ENCODE measurements around the gene AKAP6. TPM values are rescaled to one million over a fixed set of nuclear protein-coding genes. Genes with fewer than 3 reads are reported as not detected.

AKAP6 gene
- total and polyA plus RNA-seq, 2 experiments from 2014 or later, result 0.38 to 0.42 TPM

DNA sequence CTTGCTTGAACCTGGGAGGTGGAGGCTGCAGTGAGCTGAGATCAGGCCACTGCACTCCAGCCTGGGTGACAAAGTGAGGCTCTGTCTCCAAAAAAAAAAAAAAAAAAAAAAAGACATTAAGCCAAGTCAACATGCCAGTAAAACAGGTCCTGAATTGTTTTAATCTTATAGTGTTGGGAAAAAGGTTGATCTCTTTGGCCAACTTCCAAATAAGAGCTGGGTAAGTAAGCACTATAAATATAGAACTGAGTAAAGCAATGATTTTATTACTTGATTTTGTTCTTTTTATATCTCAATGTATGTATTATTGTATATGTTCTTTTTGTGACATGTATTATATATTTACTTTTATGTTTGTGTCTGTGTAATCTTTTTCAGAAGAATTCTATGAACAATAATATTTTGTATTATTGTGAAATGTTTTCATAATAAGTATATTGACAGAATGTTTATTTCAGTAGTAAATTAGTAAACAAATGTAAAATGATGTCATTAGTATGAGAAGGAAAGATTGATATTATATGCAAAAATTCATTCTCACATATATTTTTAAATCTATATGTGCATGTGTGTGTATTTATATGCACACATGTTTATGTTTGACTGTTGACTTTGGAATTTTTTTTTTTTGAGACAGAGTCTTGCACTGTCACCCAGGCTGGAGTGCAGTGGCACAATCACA is 9.6 kb upstream of the AKAP6 start:
- Histone ChIP-seq H3K4me2 (no peak overlapping the region), H3K79me2 (replicated peaks; ENCODE audit: insufficient read depth) (no peaks in the 10 kb centered on the region), H3K4me1 (ENCODE audit: insufficient read depth) (no peaks in the 10 kb centered on the region), H3K9me2 (ENCODE audit: insufficient read depth) (0 out of 2 replicates have a peak, but pooled peaks cover 3% of the 10 kb centered on the region), H3K27me3 (ENCODE audit: insufficient read depth) (no peaks in the 10 kb centered on the region), H2AFZ (no peak overlapping the region), H3K27ac (ENCODE audit: low read depth) (no peak overlapping the region), H3K4me3 (no peak overlapping the region), H3F3A (replicated peaks; ENCODE audit: low read depth) (no peaks in the 10 kb centered on the region), H4K20me1 (replicated peaks; ENCODE audit: insufficient read depth) (no peaks in the 10 kb centered on the region), H3K36me3 (ENCODE audit: insufficient read depth) (no peaks in the 10 kb centered on the region)
- Mint-ChIP-seq H3K4me1 (no peaks in the 10 kb centered on the region), H3K36me3 (ENCODE audit: low read depth) (no peaks in the 10 kb centered on the region), H3K27me3 (ENCODE audit: insufficient read depth, low read depth, poor library complexity) (peaks cover 3% of the 10 kb centered on the region), H3K4me3 (no peak overlapping the region), H3K9me3 (no peaks in the 10 kb centered on the region), H3K27ac (no peak overlapping the region)
- ATAC-seq (no peak), DNase-seq (ENCODE audit: low spot score) (no peak)
- TF ChIP-seq ZNF114 (CRISPR knock-in tag; IDR thresholded peaks at IDR 0.05) (no peak), NANOG (IDR thresholded peaks at IDR 0.05; ENCODE audit: borderline replicate concordance) (no peak), CREB1 (CRISPR knock-in tag; IDR thresholded peaks at IDR 0.05; ENCODE audit: low read depth) (no peak), JUNB (IDR thresholded peaks at IDR 0.05; ENCODE audit: unreplicated experiment) (no peak), STAT1 (IDR thresholded peaks at IDR 0.05; ENCODE audit: unreplicated experiment) (no peak), POLR2AphosphoS5 (IDR thresholded peaks at IDR 0.05; ENCODE audit: low read depth) (no peak), EZH2phosphoT487 (IDR thresholded peaks at IDR 0.05; ENCODE audit: unreplicated experiment) (no peak), EZH2 (IDR thresholded peaks at IDR 0.05; ENCODE audit: low read depth, unreplicated experiment) (no peak), ZNF331 (CRISPR knock-in tag; IDR thresholded peaks at IDR 0.05; ENCODE audit: low read depth) (no peak)
- TF ChIP-seq, protein P1, sequence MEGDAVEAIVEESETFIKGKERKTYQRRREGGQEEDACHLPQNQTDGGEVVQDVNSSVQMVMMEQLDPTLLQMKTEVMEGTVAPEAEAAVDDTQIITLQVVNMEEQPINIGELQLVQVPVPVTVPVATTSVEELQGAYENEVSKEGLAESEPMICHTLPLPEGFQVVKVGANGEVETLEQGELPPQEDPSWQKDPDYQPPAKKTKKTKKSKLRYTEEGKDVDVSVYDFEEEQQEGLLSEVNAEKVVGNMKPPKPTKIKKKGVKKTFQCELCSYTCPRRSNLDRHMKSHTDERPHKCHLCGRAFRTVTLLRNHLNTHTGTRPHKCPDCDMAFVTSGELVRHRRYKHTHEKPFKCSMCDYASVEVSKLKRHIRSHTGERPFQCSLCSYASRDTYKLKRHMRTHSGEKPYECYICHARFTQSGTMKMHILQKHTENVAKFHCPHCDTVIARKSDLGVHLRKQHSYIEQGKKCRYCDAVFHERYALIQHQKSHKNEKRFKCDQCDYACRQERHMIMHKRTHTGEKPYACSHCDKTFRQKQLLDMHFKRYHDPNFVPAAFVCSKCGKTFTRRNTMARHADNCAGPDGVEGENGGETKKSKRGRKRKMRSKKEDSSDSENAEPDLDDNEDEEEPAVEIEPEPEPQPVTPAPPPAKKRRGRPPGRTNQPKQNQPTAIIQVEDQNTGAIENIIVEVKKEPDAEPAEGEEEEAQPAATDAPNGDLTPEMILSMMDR (conservative IDR thresholded peaks at IDR 0.05; ENCODE audit: low read depth in 2 of 2), result no peak
- TF ChIP-seq, protein P2, sequence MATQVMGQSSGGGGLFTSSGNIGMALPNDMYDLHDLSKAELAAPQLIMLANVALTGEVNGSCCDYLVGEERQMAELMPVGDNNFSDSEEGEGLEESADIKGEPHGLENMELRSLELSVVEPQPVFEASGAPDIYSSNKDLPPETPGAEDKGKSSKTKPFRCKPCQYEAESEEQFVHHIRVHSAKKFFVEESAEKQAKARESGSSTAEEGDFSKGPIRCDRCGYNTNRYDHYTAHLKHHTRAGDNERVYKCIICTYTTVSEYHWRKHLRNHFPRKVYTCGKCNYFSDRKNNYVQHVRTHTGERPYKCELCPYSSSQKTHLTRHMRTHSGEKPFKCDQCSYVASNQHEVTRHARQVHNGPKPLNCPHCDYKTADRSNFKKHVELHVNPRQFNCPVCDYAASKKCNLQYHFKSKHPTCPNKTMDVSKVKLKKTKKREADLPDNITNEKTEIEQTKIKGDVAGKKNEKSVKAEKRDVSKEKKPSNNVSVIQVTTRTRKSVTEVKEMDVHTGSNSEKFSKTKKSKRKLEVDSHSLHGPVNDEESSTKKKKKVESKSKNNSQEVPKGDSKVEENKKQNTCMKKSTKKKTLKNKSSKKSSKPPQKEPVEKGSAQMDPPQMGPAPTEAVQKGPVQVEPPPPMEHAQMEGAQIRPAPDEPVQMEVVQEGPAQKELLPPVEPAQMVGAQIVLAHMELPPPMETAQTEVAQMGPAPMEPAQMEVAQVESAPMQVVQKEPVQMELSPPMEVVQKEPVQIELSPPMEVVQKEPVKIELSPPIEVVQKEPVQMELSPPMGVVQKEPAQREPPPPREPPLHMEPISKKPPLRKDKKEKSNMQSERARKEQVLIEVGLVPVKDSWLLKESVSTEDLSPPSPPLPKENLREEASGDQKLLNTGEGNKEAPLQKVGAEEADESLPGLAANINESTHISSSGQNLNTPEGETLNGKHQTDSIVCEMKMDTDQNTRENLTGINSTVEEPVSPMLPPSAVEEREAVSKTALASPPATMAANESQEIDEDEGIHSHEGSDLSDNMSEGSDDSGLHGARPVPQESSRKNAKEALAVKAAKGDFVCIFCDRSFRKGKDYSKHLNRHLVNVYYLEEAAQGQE (IDR thresholded peaks at IDR 0.05; ENCODE audit: unreplicated experiment), result no peak
- TF ChIP-seq, protein P3, sequence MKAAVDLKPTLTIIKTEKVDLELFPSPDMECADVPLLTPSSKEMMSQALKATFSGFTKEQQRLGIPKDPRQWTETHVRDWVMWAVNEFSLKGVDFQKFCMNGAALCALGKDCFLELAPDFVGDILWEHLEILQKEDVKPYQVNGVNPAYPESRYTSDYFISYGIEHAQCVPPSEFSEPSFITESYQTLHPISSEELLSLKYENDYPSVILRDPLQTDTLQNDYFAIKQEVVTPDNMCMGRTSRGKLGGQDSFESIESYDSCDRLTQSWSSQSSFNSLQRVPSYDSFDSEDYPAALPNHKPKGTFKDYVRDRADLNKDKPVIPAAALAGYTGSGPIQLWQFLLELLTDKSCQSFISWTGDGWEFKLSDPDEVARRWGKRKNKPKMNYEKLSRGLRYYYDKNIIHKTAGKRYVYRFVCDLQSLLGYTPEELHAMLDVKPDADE (IDR thresholded peaks at IDR 0.05), result no peak
- TF ChIP-seq, protein P4, sequence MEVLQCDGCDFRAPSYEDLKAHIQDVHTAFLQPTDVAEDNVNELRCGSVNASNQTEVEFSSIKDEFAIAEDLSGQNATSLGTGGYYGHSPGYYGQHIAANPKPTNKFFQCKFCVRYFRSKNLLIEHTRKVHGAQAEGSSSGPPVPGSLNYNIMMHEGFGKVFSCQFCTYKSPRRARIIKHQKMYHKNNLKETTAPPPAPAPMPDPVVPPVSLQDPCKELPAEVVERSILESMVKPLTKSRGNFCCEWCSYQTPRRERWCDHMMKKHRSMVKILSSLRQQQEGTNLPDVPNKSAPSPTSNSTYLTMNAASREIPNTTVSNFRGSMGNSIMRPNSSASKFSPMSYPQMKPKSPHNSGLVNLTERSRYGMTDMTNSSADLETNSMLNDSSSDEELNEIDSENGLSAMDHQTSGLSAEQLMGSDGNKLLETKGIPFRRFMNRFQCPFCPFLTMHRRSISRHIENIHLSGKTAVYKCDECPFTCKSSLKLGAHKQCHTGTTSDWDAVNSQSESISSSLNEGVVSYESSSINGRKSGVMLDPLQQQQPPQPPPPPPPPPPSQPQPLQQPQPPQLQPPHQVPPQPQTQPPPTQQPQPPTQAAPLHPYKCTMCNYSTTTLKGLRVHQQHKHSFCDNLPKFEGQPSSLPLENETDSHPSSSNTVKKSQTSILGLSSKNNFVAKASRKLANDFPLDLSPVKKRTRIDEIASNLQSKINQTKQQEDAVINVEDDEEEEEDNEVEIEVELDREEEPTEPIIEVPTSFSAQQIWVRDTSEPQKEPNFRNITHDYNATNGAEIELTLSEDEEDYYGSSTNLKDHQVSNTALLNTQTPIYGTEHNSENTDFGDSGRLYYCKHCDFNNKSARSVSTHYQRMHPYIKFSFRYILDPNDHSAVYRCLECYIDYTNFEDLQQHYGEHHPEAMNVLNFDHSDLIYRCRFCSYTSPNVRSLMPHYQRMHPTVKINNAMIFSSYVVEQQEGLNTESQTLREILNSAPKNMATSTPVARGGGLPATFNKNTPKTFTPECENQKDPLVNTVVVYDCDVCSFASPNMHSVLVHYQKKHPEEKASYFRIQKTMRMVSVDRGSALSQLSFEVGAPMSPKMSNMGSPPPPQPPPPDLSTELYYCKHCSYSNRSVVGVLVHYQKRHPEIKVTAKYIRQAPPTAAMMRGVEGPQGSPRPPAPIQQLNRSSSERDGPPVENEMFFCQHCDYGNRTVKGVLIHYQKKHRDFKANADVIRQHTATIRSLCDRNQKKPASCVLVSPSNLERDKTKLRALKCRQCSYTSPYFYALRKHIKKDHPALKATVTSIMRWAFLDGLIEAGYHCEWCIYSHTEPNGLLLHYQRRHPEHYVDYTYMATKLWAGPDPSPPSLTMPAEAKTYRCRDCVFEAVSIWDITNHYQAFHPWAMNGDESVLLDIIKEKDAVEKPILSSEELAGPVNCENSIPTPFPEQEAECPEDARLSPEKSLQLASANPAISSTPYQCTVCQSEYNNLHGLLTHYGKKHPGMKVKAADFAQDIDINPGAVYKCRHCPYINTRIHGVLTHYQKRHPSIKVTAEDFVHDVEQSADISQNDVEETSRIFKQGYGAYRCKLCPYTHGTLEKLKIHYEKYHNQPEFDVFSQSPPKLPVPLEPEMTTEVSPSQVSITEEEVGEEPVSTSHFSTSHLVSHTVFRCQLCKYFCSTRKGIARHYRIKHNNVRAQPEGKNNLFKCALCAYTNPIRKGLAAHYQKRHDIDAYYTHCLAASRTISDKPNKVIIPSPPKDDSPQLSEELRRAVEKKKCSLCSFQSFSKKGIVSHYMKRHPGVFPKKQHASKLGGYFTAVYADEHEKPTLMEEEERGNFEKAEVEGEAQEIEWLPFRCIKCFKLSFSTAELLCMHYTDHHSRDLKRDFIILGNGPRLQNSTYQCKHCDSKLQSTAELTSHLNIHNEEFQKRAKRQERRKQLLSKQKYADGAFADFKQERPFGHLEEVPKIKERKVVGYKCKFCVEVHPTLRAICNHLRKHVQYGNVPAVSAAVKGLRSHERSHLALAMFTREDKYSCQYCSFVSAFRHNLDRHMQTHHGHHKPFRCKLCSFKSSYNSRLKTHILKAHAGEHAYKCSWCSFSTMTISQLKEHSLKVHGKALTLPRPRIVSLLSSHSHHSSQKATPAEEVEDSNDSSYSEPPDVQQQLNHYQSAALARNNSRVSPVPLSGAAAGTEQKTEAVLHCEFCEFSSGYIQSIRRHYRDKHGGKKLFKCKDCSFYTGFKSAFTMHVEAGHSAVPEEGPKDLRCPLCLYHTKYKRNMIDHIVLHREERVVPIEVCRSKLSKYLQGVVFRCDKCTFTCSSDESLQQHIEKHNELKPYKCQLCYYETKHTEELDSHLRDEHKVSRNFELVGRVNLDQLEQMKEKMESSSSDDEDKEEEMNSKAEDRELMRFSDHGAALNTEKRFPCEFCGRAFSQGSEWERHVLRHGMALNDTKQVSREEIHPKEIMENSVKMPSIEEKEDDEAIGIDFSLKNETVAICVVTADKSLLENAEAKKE (CRISPR knock-in tag; IDR thresholded peaks at IDR 0.05), result no peak

All from GM23338 (cell line).